Retinal pigment epithelial cell (primary cell): Measurements from ENCODE around the gene CCL5.

ENCODE experiments used
- DNase-seq: peaks from one replicate; pipeline ENCODE4 v3.0.0-alpha.2; 2010; ENCODE audit warnings: low read depth
- H3K4me3 ChIP-seq: 2 replicates; pipeline ENCODE4 v1.5.1; 2011; ENCODE audit warnings: mild to moderate bottlenecking, low read length, control low read depth, moderate library complexity
- CTCF ChIP-seq: conservative IDR thresholded peaks from 2 replicates; pipeline ENCODE4 v1.5.1; 2011; ENCODE audit warnings: low read depth, low read length, control low read depth, inconsistent platforms

The CCL5 gene

GRCh38 chr17:35879773-35880654 is at the start of gene CCL5:
Gene CCL5 (minus strand): TSS chr17:35880360.
- DNase-seq: no peak
- no peak for TF ChIP-seq CTCF
- no peak within 1 kb of the TSS for H3K4me3 ChIP-seq

GRCh38 chr17:35927714-35928113 is 47.6 kb upstream of the CCL5 start:
- no peak for TF ChIP-seq CTCF
- no peak for DNase-seq
- no peak overlapping the region for H3K4me3 ChIP-seq

GRCh38 chr17:35923609-35924114 is 43.5 kb upstream of the CCL5 start:
- DNase-seq: no peak
- no peak for TF ChIP-seq CTCF

GRCh38 chr17:35920229-35920628 is 40.1 kb upstream of the CCL5 start:
- DNase-seq: no peak
- H3K4me3 ChIP-seq: no peak overlapping the region

More at GRCh38 chr17:35923609-35924114, 43.5 kb upstream of the CCL5 start:
- no peak overlapping the region for H3K4me3 ChIP-seq

GRCh38 chr17:35918665-35919064 is 38.5 kb upstream of the CCL5 start:
- no peak for TF ChIP-seq CTCF
- peak; percentile 38 for DNase-seq
- H3K4me3 ChIP-seq: no peak overlapping the region

More at GRCh38 chr17:35920229-35920628, 40.1 kb upstream of the CCL5 start:
- no peak for TF ChIP-seq CTCF

- H3K4me3 ChIP-seq: no peak overlapping the region
- no peak for TF ChIP-seq CTCF
- no peak for DNase-seq
These were observed 37.5 kb upstream of the CCL5 start for GRCh38 chr17:35917519-35918213.
